GM18909 (cell line): ENCODE measurements around the gene KAT2B.
A peak's percentile ranks its signal among the peaks of the same experiment; 100 is the strongest.

Experiments used
- ATAC-seq: cut with Tn5 transposase; IDR thresholded peaks from one replicate; pipeline ENCODE4 v1.9.1; 2021; ENCODE audit warnings: mild to moderate bottlenecking; ENCODE audit not compliant: unreplicated experiment, poor library complexity

KAT2B gene

DNA sequence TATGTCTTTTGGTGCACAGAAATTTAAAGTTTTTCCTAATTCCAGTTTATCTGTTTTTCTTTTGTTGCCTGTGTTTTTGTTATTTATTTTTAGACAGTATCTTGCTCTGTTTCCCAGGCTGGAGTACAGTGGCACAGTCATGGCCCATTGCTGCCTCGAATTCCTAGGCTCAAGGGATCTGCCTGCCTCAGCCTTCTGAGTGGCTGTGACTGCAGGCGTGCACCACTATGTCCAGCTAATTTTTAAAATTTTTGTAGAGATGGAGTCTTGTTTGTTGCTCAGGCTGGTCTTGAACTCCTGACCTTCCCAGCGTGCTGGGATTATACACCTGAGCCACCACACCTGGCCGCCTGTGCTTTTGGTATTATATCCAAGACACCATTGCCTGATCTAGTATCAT is 22.8 kb downstream of the KAT2B start:
- ATAC-seq: no peak

GRCh38 chr3:20064387-20064786 is 24.1 kb downstream of the KAT2B start:
- ATAC-seq: no peak

DNA sequence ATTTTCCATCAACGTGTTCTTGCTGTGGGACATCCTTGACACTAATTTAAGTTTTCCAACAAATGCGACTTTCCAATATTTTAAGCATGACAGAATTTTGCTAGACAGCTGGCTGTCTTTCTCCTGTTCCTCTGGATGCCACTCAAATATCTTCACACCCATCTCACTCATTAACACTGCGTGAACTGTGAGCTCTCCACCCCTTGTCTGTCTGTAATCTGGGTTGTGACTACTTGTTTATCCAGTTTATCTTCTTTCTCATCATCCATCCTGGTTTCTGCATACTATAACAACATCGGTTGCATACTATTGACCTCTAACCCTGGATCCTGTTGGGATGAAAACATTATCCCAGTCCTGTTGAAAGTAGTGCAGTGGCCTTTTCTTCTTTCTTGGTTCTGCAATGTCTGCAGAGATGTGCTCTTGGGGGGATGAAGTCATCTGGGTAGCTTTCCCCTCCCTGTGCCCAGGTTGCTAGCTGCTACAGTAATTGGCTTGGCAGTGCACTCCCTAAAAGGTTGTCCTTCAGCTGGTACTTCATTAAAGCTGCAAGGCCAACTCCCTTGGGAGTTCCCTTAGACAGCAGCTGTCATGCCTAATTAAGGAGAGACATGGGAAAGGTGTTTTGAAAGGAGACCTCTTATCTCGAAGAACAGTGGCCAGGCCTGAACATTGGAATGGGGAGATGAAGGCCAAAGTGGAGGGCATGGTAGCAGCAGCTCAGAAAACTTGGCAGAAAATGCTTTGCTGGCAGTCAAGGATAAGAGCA is 24.7 kb downstream of the KAT2B start:
- ATAC-seq: no peak

DNA sequence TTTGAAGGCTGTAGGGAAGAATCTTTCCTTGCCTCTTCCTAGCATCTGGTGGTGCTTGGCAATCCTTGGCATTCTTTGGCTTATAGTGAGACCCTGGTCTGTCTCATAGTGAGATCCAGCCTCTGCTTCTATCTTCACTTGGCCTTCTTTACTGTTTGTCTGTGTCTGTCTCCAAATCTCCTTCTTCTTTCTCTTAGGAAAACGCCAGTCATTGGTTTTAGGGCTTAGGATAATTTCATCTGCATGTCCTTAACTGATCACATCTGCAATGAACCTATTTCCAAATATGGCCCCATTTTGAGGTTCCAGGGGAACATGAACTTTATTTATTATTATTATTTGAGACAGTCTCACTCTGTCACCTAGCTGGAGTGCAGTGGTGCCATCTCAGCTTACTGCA is 25.8 kb downstream of the KAT2B start:
- no peak for ATAC-seq

GRCh38 chr3:20066850-20067617 is 26.8 kb downstream of the KAT2B start:
- ATAC-seq: no peak

- no peak for ATAC-seq
These were observed 28.4 kb downstream of the KAT2B start for GRCh38 chr3:20068512-20069177.

GRCh38 chr3:20069178-20069532 is 28.9 kb downstream of the KAT2B start:
- no peak for ATAC-seq

DNA sequence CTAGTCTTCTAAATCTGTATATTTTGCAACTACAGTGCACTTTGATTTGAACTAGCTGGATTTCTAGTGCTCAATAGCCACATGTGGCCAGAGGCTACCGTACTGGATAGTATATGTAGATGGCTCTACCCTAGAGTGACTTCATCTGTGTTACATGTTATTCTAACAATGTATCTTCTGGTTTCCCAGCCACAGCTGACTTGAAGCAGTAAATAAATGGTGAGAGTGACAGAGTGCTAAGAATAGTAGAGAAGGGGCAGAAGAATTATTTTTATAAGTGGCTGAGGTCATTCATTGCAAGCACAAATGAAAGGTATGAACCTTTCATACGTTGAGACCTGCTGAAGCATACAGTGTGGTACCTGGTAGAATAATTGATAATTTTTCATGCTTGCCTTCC is 30.9 kb downstream of the KAT2B start:
- no peak for ATAC-seq

GRCh38 chr3:20072422-20072821 is 32.2 kb downstream of the KAT2B start:
- ATAC-seq: no peak

DNA sequence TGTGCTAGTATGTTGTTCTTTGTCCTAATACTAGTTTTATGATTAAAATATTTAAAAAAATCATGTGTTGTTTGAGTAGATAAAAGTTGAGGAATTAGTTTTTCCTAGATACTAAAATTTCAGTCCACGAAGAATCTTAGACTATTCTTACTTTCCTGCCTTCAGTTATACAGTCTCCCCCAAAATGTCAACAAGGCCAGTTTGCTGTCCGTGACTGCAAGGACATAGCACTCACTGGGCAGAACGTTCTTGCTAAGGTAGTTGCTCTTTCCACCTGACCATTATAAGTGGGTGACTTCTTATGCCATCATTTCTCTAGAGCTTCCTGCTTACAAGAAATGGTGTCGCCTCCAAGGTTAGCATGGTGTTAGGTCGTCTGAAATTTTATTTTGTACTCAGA is 32.8 kb downstream of the KAT2B start:
- no peak for ATAC-seq

DNA sequence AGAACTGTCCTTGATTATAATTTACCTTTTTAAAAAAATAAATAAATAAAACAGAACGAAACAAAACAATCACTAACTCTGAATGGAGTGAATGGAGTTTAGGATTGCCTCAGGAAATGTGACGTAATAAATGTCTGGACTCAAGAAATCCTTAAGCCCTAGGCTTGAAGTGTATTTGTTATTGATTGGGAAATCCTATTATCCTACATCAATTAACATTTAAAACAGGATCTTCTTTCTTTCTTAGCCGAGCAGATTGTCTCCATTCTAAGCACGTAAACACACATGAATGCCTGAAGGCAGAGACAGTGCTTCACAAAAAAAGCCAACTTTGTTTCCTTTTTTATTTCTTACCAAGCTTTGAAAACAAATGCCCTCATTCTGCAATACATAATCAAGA is 33.4 kb downstream of the KAT2B start:
- no peak for ATAC-seq

DNA sequence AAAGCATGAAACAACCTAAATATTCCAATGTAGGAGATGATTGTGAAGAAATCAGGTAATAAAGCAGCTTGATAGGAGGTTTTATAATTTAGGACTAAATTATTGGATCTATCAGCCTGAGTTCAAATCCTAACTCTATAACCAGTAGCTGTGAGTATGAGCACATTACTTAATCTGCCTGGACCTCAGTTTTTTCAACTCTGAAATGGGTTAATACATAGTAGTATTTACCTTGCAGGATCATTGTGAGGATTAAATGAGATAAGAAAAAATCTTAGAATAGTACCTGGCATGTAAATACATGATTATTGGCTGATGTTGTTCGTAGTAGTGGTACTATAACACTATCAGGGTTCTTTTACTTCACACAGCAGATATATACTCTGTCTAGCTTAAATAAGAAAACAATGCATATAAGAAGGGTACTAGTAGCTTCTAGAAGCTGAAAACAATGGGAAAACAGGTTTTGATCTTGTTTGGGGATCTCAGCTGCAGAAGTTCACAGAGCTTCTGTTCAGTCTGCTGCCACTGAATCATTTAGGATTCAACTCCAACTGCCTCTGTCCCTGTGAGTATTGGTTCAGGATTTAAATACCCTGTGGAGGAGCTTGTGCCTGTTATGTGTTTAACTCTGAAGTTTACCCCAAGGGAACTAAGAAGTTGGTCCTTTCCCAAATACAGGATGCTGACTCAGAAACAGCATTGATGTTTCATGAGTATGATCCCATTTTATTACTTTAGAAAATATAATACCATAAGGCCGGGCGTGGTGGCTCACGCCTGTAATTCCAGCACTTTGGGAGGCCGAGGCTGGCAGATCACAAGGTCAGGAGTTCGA is 34.2 kb downstream of the KAT2B start:
- ATAC-seq: no peak

GRCh38 chr3:20075197-20075596 is 35.0 kb downstream of the KAT2B start:
- ATAC-seq: no peak

DNA sequence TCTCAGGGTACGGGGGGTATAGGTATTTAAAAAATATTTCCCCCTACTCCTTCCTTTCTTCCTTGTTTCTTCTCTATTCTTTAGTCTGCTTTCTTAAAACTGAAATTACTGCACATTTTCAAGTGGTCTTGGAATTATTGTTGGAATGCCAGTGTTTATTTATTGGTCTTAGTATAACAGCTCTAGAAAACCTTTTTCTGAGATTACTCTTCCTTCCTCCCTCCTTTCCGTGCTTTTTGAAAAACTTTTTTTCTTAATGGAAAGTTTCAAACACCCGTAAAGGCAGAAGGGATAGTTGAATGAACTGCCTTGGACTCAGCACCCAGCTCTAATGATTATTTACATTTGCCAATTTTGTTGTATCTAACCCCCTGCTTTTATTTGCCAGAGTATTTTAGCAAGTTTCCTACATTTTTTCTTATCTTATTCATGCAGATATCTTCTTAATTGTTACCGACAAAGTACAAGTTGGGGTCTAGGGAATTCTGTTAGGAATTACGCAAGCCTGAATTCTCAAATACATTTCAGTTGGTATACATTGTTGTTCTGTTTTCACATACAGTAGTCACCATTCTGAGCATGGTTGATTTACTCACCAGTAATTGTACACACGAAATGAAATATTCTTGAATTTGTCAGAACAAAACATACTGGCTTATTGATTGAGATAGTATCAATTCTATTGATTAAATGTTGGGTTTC is 36.2 kb downstream of the KAT2B start:
- no peak for ATAC-seq

DNA sequence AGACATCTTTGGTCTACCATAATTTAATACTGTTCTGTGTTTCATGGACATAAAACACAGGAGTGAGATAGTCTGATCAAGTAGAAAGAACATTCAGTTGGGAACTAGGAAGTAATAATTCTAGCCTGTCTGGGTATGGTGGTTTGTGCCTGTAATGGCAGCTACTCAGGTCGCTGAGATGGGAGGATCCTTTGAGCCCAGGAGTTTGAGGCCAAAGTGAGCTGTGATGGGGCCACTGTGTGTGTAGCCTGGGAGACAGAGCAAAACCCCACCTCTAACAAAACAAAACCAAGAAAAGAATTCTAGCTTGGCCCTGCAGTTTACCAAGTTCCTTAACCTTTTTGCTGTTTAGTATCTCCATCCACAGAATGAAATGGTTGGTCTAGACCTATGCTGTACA is 36.8 kb downstream of the KAT2B start:
- no peak for ATAC-seq

- ATAC-seq: no peak
These were observed 38.0 kb downstream of the KAT2B start for GRCh38 chr3:20078194-20078714.

DNA sequence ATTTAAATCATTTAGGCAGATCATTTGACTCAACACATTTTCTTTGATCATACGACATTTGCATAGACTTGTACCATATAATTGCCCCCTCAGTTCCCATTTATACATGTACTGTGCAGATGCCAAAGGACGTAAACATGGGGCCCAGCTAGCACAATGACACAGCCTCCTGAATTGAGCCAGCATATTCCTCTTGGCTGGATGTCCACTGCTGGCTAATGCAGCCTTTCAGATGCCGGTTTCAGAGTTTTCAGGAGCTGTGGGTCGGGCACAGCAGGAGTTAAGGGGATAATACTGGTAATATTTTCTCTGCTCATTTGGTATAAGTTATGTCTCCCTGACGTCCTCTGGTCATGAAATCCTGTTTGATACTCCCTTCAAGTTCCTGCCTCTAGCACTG is 39.4 kb downstream of the KAT2B start:
- ATAC-seq: no peak

GRCh38 chr3:20080956-20081554 is 40.8 kb downstream of the KAT2B start:
- ATAC-seq: peak; percentile 97

DNA sequence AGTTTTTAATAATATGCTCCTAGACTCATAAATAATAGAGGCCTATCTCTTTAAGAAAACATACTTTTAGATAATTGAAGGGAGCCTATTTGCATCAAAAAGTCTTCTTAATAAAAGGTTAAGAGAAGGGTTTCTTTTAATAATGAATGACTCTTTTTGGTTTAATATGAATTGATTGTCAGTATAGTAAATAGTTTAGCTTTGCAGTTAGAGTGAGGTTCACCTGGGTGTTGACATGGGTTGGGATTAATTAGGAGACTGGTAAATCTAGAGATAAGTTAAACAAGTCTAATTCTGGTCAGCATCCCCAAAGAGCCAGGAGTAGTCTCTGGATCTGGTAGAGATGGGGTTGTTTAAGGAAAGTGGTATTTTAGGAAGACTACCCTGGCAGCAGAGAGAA is 43.0 kb downstream of the KAT2B start:
- ATAC-seq: no peak
